ENCODE data around the gene TRAK1. TPM values are rescaled to one million over a fixed set of nuclear protein-coding genes. Genes with fewer than 3 reads are reported as not detected.

Gene TRAK1
- total and polyA plus RNA-seq, 2 of the 4 experiments (the other 2 are of a cell fraction), result 25.6 to 28.1 TPM

DNA sequence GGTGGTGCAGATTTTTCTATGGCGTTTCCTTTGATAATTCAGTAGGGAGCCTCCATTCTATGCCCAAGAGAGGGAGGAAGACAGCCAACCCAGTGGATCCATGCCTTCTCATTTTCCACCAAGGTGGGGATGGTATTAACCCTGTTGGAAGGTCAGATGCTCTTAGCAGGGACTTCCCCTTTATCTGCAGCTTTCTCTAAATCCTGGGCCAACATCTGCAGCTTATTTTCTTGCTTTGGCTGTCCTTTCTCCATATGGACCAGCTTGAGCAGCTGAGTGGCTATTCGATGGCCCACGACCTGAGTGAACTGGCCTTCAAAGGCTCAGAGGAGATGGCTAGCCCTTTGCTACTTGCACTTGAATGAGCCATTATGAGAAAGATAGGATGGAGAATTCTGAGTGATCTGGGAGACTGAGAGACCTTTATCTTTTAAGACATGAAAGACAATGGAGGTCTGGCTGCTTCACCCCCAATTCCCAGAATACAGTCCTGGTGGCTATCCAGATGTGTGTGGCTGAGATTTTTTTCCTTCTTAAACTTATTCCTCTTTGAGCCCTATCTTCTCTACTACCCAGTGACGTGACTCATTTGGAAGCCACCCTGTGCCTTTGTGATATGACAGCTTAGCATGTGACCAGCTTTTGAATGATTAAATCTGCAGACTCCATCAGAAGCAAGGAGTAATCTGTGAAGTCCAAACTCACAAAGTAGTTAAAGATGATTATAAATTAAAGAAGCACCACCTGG, 39.6 kb upstream of the TRAK1 start (continued):
- TF ChIP-seq RCOR1 (IDR thresholded peaks at IDR 0.05; ENCODE audit: insufficient replicate concordance, low read length), result no peak

DNA sequence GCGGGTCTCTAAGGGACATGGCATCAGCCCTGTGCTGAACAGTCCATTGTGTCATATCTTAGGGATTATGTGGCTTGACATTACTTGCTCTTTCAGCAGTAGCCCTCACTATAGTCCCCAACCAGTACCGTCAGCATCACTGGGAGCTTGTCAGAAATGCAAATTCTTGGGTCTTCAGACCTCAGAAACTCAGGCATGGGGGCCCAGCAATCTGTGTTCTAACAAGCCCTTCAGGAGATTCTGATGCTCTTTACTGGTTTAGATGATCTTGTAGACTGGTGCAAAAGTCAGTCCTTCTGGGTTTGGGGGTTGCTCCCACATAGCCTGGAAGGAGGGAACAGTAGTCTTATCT, 39.0 kb upstream of the TRAK1 start:
- Histone ChIP-seq H3K9me1 (ENCODE audit: insufficient read depth, low read length) (peaks cover 24% of the 10 kb centered on the region), H3K4me1 (ENCODE audit: control insufficient read depth, insufficient read depth, low read length) (peaks cover 26% of the 10 kb centered on the region), H4K5ac (ENCODE audit: low read depth, low read length) (peak overlapping the region; percentile 28; the same call in 1 of the 2 replicates), H3K9ac (ENCODE audit: low read depth, low read length) (no peak overlapping the region), H4K91ac (ENCODE audit: insufficient read depth, low read depth, low read length) (peak overlapping the region; percentile 27; the same call in 1 of the 2 replicates), H3K4ac (ENCODE audit: low read depth, low read length) (peak overlapping the region; percentile 46), H3K9me3 (ENCODE audit: control insufficient read depth, insufficient read depth, low read length) (no peaks in the 10 kb centered on the region), H3K4me3 (ENCODE audit: insufficient read depth, low read depth, low read length) (no peak overlapping the region), H2BK20ac (ENCODE audit: low read depth, low read length) (peak overlapping the region; percentile 69; the same call in 1 of the 2 replicates), H2AK5ac (ENCODE audit: low read depth, low read length) (peak overlapping the region; percentile 60; the same call in 1 of the 2 replicates), H3K79me1 (ENCODE audit: low read depth in 1 of 2, low read length in 2 of 2) (peaks cover 15 to 67% of the 10 kb centered on the region in 2 experiments; a peak in 3 of 4 replicates), H2BK120ac (ENCODE audit: low read depth, low read length) (peak overlapping the region; percentile 55), H4K20me1 (ENCODE audit: insufficient read depth, low read length) (0 out of 2 replicates have a peak, but pooled peaks cover 3% of the 10 kb centered on the region), H3K23ac (ENCODE audit: low read depth, low read length) (0 out of 2 replicates have a peak overlapping the region, but pooled peaks have one; percentile 59), H2BK5ac (ENCODE audit: low read depth, low read length, poor library complexity, severe bottlenecking) (peak overlapping the region; percentile 39), H4K8ac (ENCODE audit: low read depth in 2 of 2, low read length in 2 of 2) (peak overlapping the region in 1 of 2 experiments; percentile 58; a peak in 1 of 4 replicates), H3K14ac (replicated peaks; ENCODE audit: low read depth, low read length) (peak overlapping the region; percentile 71), H3K36me3 (ENCODE audit: control insufficient read depth, insufficient read depth, low read length) (no peaks in the 10 kb centered on the region), H2AK9ac (replicated peaks; ENCODE audit: low read depth, low read length, poor library complexity) (peak overlapping the region; percentile 29), H3K27ac (ENCODE audit: insufficient read depth, low read length) (peak overlapping the region; percentile 53; the same call in 1 of the 2 replicates), H3K18ac (ENCODE audit: low read depth, low read length) (peak overlapping the region; percentile 58), H3K27me3 (ENCODE audit: control insufficient read depth, insufficient read depth, low read length) (no peaks in the 10 kb centered on the region), H2AFZ (replicated peaks; ENCODE audit: low read length, poor library complexity) (no peak overlapping the region), H3K4me2 (ENCODE audit: low read depth, low read length) (0 out of 2 replicates have a peak overlapping the region, but pooled peaks have one; percentile 14), H3K56ac (ENCODE audit: extremely low read depth, insufficient read depth, low read length) (no peak overlapping the region), H2BK15ac (ENCODE audit: low read depth, low read length) (no peak overlapping the region; the same call in 2 of the 3 replicates)
- CTCF ChIA-PET, result interaction anchor here (0.8 kb wide), 1 partner anchor 47 kb away, joined by 3 read pairs; no protein-coding TSS in a partner anchor
- no peak for ATAC-seq (ENCODE audit: low read depth)
- intact Hi-C loops (cut with micrococcal nuclease) (no loop called here), dilution Hi-C loops (cut with HindIII; ENCODE audit: low sequenced_read_pairs, unreplicated experiment) (no loop called here), in situ Hi-C loops (cut with MboI; ENCODE audit: low sequenced_read_pairs) (no loop called here)
- WGBS, 2 experiments (ENCODE audit: extremely low coverage in 2 of 2, insufficient read length in 1 of 2), result no CpG with 5 or more reads among the region's 2 CpGs
- no TSS peak for BruUV-seq (replicated peaks)
- DNase-seq, result no peak
- POLR2A ChIA-PET (ENCODE audit: unreplicated experiment), result no interaction called here
- TF ChIP-seq MAFK (IDR thresholded peaks at IDR 0.05; ENCODE audit: low read depth, low read length), result no peak
